SK-N-SH (cell line): Measurements from ENCODE around the gene USP32. TPM values are rescaled to one million over a fixed set of nuclear protein-coding genes. Genes with fewer than 3 reads are reported as not detected.

Experiments used
- CTCF ChIA-PET: fragments of 300-600, 350-600 bp; formaldehyde crosslinking; extraction: SDS; loops from one replicate; lab custom pipeline; 2021; lab: Yijun Ruan, JAX
- POLR2A ChIA-PET: fragments of 350-600 bp; sonication (Branson Sonifier 250); formaldehyde crosslinking; extraction: SDS; loops from one replicate; lab custom pipeline; 2020; ENCODE audit warnings: antibody characterized with exemption, inconsistent platforms; lab: Yijun Ruan, JAX
- DNase-seq: peaks from one replicate; pipeline ENCODE4 v3.0.0; 2012
- H2AFZ ChIP-seq: fragments of 200-600 bp; sonication (generic); 2 replicates; pipeline ENCODE4 v1.8.1; 2016; ENCODE audit warnings: antibody characterized with exemption, mild to moderate bottlenecking, low read depth
- H3F3A ChIP-seq: fragments of 200-600 bp; sonication (generic); replicated peaks from 2 replicates; pipeline ENCODE3; 2016; ENCODE audit warnings: antibody characterized with exemption, mild to moderate bottlenecking; ENCODE audit not compliant: insufficient read depth
- H3K27ac ChIP-seq, 2 experiments: fragments of 200-500 bp in 1 of 2; fragments of 200-600 bp in 1 of 2; sonication (Bioruptor generic) in 1 of 2; sonication (generic), shearing (Covaris generic) in 1 of 2; 2 replicates each; pipeline versions ENCODE4 v1.5.1 to v1.6.1; 2014 to 2016; ENCODE audit warnings: low read depth in 2 of 2, inconsistent platforms in 1 of 2, low read length in 1 of 2, mild to moderate bottlenecking in 1 of 2, mixed read lengths in 1 of 2
- H3K27me3 ChIP-seq: fragments of 200-600 bp; sonication (generic), shearing (Covaris generic); 2 replicates; pipeline ENCODE4 v1.6.1; 2016; ENCODE audit warnings: mixed run types; ENCODE audit not compliant: insufficient read depth
- H3K36me3 ChIP-seq, 2 experiments: fragments of 200-500 bp in 1 of 2; fragments of 200-600 bp in 1 of 2; sonication (Bioruptor generic) in 1 of 2; sonication (generic) in 1 of 2; replicated peaks in 1 of 2; 2 replicates each; pipeline versions ENCODE3 to v1.5.1; 2014 to 2016; ENCODE audit warnings: low read length in 1 of 2, mild to moderate bottlenecking in 1 of 2; ENCODE audit not compliant: insufficient read depth in 2 of 2, control insufficient read depth in 1 of 2
- H3K4me1 ChIP-seq, 2 experiments: fragments of 200-500 bp in 1 of 2; fragments of 200-600 bp in 1 of 2; sonication (Bioruptor generic) in 1 of 2; sonication (generic), shearing (Covaris generic) in 1 of 2; 2 replicates each; pipeline versions ENCODE4 v1.5.1 to v1.6.1; 2014 to 2016; ENCODE audit warnings: low read depth in 1 of 2, low read length in 1 of 2, mixed run types in 1 of 2; ENCODE audit not compliant: insufficient read depth in 2 of 2, control insufficient read depth in 1 of 2
- H3K4me2 ChIP-seq: fragments of 200-600 bp; sonication (generic), shearing (Covaris generic); 2 replicates; pipeline ENCODE4 v1.6.1; 2017; ENCODE audit warnings: mixed run types
- H3K4me3 ChIP-seq, 2 experiments: fragments of 200-500 bp in 1 of 2; fragments of 200-600 bp in 1 of 2; sonication (Bioruptor generic) in 1 of 2; sonication (generic), shearing (Covaris generic) in 1 of 2; 2 replicates each; pipeline versions ENCODE4 v1.5.1 to v1.8.1; 2014 to 2016; ENCODE audit warnings: low read depth in 2 of 2, inconsistent platforms in 1 of 2, low read length in 1 of 2, mild to moderate bottlenecking in 1 of 2, mixed read lengths in 1 of 2, moderate library complexity in 1 of 2
- H3K79me2 ChIP-seq: fragments of 200-600 bp; sonication (generic); 2 replicates; pipeline ENCODE4 v1.8.1; 2017; ENCODE audit warnings: mild to moderate bottlenecking; ENCODE audit not compliant: insufficient read depth
- H3K9ac ChIP-seq: fragments of 200-600 bp; sonication (generic); 2 replicates; pipeline ENCODE4 v1.6.1; 2017; ENCODE audit warnings: mixed run types
- H3K9me2 ChIP-seq: fragments of 200-600 bp; sonication (generic); 2 replicates; pipeline ENCODE4 v1.6.1; 2017; ENCODE audit warnings: mixed run types
- H3K9me3 ChIP-seq: fragments of 200-600 bp; sonication (generic); 2 replicates; pipeline ENCODE4 v1.6.1; 2017; ENCODE audit warnings: mixed run types, mild to moderate bottlenecking, moderate library complexity
- H4K20me1 ChIP-seq: fragments of 200-600 bp; sonication (generic); 2 replicates; pipeline ENCODE4 v1.6.1; 2017; ENCODE audit warnings: mild to moderate bottlenecking, mixed run types; ENCODE audit not compliant: insufficient read depth
- CTCF ChIP-seq: fragments of 200-600 bp; sonication (generic); IDR thresholded peaks from 2 replicates; pipeline ENCODE4 v1.6.1; 2017; ENCODE audit warnings: antibody characterized with exemption, mild to moderate bottlenecking, moderate library complexity
- EZH2phosphoT487 ChIP-seq: fragments of 200-600 bp; sonication (generic); IDR thresholded peaks from 2 replicates; pipeline ENCODE4 v1.6.1; 2017; ENCODE audit warnings: low read depth, mixed run types, mild to moderate bottlenecking, antibody characterized with exemption, moderate library complexity, borderline replicate concordance
- FOSL2 ChIP-seq: IDR thresholded peaks from 2 replicates; pipeline ENCODE4 v1.4.0; 2012; ENCODE audit warnings: low read depth, mild to moderate bottlenecking, moderate library complexity, borderline replicate concordance
- GABPA ChIP-seq: IDR thresholded peaks from 2 replicates; pipeline ENCODE4 v1.4.0; 2012; ENCODE audit warnings: low read depth, mild to moderate bottlenecking
- NRF1 ChIP-seq: IDR thresholded peaks from 2 replicates; pipeline ENCODE4 v1.6.1; 2012; ENCODE audit warnings: low read depth, mild to moderate bottlenecking, low read length
- POLR2AphosphoS5 ChIP-seq: IDR thresholded peaks from 2 replicates; pipeline ENCODE4 v1.6.1; 2012; ENCODE audit warnings: low read depth, low read length
- RCOR1 ChIP-seq: fragments of 150-350 bp; IDR thresholded peaks from 2 replicates; pipeline ENCODE4 v1.6.1; 2017; ENCODE audit warnings: antibody characterized with exemption, low read length
- SIN3A ChIP-seq: IDR thresholded peaks from 2 replicates; pipeline ENCODE4 v1.6.1; 2012; ENCODE audit warnings: low read depth, mild to moderate bottlenecking, low read length, moderate library complexity, borderline replicate concordance
- SMC3 ChIP-seq: IDR thresholded peaks from 2 replicates; pipeline ENCODE4 v1.6.1; 2012; ENCODE audit warnings: low read depth, low read length, improper control_type of control experiment
- TEAD4 ChIP-seq: IDR thresholded peaks from 2 replicates; pipeline ENCODE4 v1.4.0; 2012; ENCODE audit warnings: mild to moderate bottlenecking, borderline replicate concordance; ENCODE audit not compliant: insufficient read depth
- USF2 ChIP-seq: fragments of 150-350 bp; IDR thresholded peaks from 2 replicates; pipeline ENCODE4 v1.6.1; 2017; ENCODE audit warnings: antibody characterized with exemption, low read length, low read depth, borderline replicate concordance
- ZBTB33 ChIP-seq: IDR thresholded peaks from 2 replicates; pipeline ENCODE4 v1.4.0; 2012; ENCODE audit warnings: low read depth, borderline replicate concordance
- WGBS: methylation state at CpG from one replicate; pipeline ENCODE4 v1.1.6; 2017; ENCODE audit warnings: low lambda C conversion rate; 5-methylcytosine and 5-hydroxymethylcytosine counted together
- polyA plus RNA-seq, 3 experiments: library from polyadenylated mRNA; depleted of rRNA; stranded (reverse); fragments of >200 nt; gene quantifications; 2 replicates each; pipeline ENCODE4 v1.2.3, GENCODE V29; 2012

Gene USP32
- polyA plus RNA-seq, 1 of the 3 experiments (the other 2 are of a cell fraction): 25.6 TPM

- TF ChIP-seq CTCF: peak; percentile 35
- peak; percentile 80 for TF ChIP-seq USF2
- TF ChIP-seq RCOR1: no peak
- no peak for TF ChIP-seq FOSL2
- TF ChIP-seq EZH2phosphoT487: no peak
- TF ChIP-seq POLR2AphosphoS5: peak; percentile 91
- TF ChIP-seq GABPA: peak; percentile 83
- TF ChIP-seq TEAD4: peak; percentile 60; the same call in 1 of the 2 replicates
- peak; percentile 85 for TF ChIP-seq SIN3A
- TF ChIP-seq NRF1: peak; percentile 75
- TF ChIP-seq SMC3: no peak
Measured at GRCh38 chr17:60392042-60392844, at the start of gene USP32 (continued).

GRCh38 chr17:60439501-60439900 is 47.6 kb upstream of the USP32 start:
- no peaks in the 10 kb centered on the region for H3K79me2 ChIP-seq
- H3K4me2 ChIP-seq: no peak overlapping the region
- H3K9me3 ChIP-seq: no peaks in the 10 kb centered on the region
- H3K27ac ChIP-seq: no peak overlapping the region
- no peak for TF ChIP-seq ZBTB33
- no peak for TF ChIP-seq SIN3A
- CTCF ChIA-PET: interaction anchor here (0.6 to 1.3 kb wide), 7 partner anchors 19 to 1397 kb away, joined by 3 to 5 read pairs (median 3); partner anchors contain the start of gene USP32
- POLR2A ChIA-PET: no interaction called here
- no peak overlapping the region for H3K4me3 ChIP-seq
- H3K9me2 ChIP-seq: no peaks in the 10 kb centered on the region
- H4K20me1 ChIP-seq: no peaks in the 10 kb centered on the region
- H3F3A ChIP-seq: peaks cover 12% of the 10 kb centered on the region
- DNase-seq: no peak
- no peak overlapping the region; the same call in 1 of the 2 replicates for H2AFZ ChIP-seq
- H3K36me3 ChIP-seq: peaks cover 5 to 7% of the 10 kb centered on the region in 2 experiments
- H3K27me3 ChIP-seq: no peaks in the 10 kb centered on the region
- no peak overlapping the region for H3K9ac ChIP-seq
- WGBS: 77% methylated on average over 2 of the region's 2 CpGs
- H3K4me1 ChIP-seq: peaks cover 11 to 23% of the 10 kb centered on the region in 2 experiments; a peak in 3 of 4 replicates
